Measurements from ENCODE around the gene KIF3B.

DNA sequence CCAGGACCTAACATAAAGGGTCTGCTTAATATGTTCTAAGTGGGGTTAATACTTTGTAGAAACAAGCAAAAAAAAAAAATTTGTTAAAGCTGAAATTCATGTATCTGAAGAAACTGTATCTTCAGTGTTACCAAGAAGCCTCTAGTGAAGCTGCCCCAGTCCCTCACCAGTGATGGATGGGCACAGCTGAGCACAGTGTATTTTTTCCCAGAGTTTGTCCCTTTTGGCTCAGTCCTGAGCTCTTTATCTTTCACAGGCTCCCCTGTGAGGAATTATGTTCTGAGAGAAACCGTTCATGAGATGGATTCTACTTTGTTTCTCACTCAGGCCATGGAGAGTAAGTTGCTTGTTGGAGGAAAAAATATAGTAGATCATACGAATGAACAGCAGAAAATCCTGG is 38.4 kb downstream of the KIF3B start:
- TF ChIP-seq, protein P1, sequence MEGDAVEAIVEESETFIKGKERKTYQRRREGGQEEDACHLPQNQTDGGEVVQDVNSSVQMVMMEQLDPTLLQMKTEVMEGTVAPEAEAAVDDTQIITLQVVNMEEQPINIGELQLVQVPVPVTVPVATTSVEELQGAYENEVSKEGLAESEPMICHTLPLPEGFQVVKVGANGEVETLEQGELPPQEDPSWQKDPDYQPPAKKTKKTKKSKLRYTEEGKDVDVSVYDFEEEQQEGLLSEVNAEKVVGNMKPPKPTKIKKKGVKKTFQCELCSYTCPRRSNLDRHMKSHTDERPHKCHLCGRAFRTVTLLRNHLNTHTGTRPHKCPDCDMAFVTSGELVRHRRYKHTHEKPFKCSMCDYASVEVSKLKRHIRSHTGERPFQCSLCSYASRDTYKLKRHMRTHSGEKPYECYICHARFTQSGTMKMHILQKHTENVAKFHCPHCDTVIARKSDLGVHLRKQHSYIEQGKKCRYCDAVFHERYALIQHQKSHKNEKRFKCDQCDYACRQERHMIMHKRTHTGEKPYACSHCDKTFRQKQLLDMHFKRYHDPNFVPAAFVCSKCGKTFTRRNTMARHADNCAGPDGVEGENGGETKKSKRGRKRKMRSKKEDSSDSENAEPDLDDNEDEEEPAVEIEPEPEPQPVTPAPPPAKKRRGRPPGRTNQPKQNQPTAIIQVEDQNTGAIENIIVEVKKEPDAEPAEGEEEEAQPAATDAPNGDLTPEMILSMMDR (conservative IDR thresholded peaks at IDR 0.05), result no peak
- no peak for TF ChIP-seq EZH2 (IDR thresholded peaks at IDR 0.05; ENCODE audit: low read depth)
